ENCODE results near the gene SDF2.

Gene SDF2

GRCh38 chr17:28661635-28662526 is at the start of gene SDF2, which contains the start of gene SUPT6H:
Gene SDF2, minus strand, starts transcription at chr17:28661906. Its CDS starts 30 bp downstream, at chr17:28661876.
Gene SUPT6H, plus strand, starts transcription at chr17:28662205. Its CDS starts 11,197 bp downstream, at chr17:28673402.
- no peak for TF ChIP-seq CTCF (IDR thresholded peaks at IDR 0.05; ENCODE audit: control insufficient read depth, extremely low read depth, insufficient read depth)
- peak; percentile 32 for DNase-seq (ENCODE audit: low read depth)
- H3K4me3 ChIP-seq (ENCODE audit: low read depth, low read length): peak within 1 kb of the TSS; percentile 89

GRCh38 chr17:28710861-28711722 is 49.4 kb upstream of the SDF2 start:
- no peak overlapping the region for H3K4me3 ChIP-seq (ENCODE audit: low read depth, low read length)
- TF ChIP-seq CTCF (IDR thresholded peaks at IDR 0.05; ENCODE audit: control insufficient read depth, extremely low read depth, insufficient read depth): no peak
- DNase-seq (ENCODE audit: low read depth): no peak

GRCh38 chr17:28707339-28707720 is 45.6 kb upstream of the SDF2 start:
- TF ChIP-seq CTCF (IDR thresholded peaks at IDR 0.05; ENCODE audit: control insufficient read depth, extremely low read depth, insufficient read depth): no peak
- H3K4me3 ChIP-seq (ENCODE audit: low read depth, low read length): no peak overlapping the region

GRCh38 chr17:28706471-28707338 is 45.0 kb upstream of the SDF2 start:
- DNase-seq (ENCODE audit: low read depth): no peak
- peak; percentile 26; the same call in 1 of the 2 replicates for TF ChIP-seq CTCF (IDR thresholded peaks at IDR 0.05; ENCODE audit: control insufficient read depth, extremely low read depth, insufficient read depth)
- H3K4me3 ChIP-seq (ENCODE audit: low read depth, low read length): no peak overlapping the region

More at GRCh38 chr17:28707339-28707720, 45.6 kb upstream of the SDF2 start:
- DNase-seq (ENCODE audit: low read depth): no peak

GRCh38 chr17:28705728-28706334 is 44.1 kb upstream of the SDF2 start:
- no peak overlapping the region for H3K4me3 ChIP-seq (ENCODE audit: low read depth, low read length)
- no peak for DNase-seq (ENCODE audit: low read depth)
- TF ChIP-seq CTCF (IDR thresholded peaks at IDR 0.05; ENCODE audit: control insufficient read depth, extremely low read depth, insufficient read depth): no peak
